ENCODE measurements around the gene BAMBI.

BAMBI gene

GRCh38 chr10:28685717-28686116 is 8.4 kb downstream of the BAMBI start:
- no peaks in the 10 kb centered on the region for H3K36me3 ChIP-seq (ENCODE audit: control insufficient read depth in 2 of 2, insufficient read depth in 2 of 2, low read length in 2 of 2)
- no peak overlapping the region for H3K4me3 ChIP-seq (ENCODE audit: low read length in 2 of 2)
- H3K9me3 ChIP-seq (ENCODE audit: control insufficient read depth in 2 of 2, low read length in 2 of 2) = no peaks in the 10 kb centered on the region
- no peak overlapping the region for H3K9ac ChIP-seq (ENCODE audit: low read length in 2 of 2)
- no peak overlapping the region for H3K27ac ChIP-seq (ENCODE audit: low read length)
- no peaks in the 10 kb centered on the region for H3K4me1 ChIP-seq (ENCODE audit: control insufficient read depth, insufficient read depth, low read length)
- H3K27me3 ChIP-seq (ENCODE audit: control insufficient read depth in 1 of 2, insufficient read depth in 2 of 2, low read length in 2 of 2) = peaks cover 0 to 2% of the 10 kb centered on the region in 2 donors

GRCh38 chr10:28686835-28687682 is 9.7 kb downstream of the BAMBI start:
- no peaks in the 10 kb centered on the region for H3K9me3 ChIP-seq (ENCODE audit: control insufficient read depth in 2 of 2, low read length in 2 of 2)
- no peaks in the 10 kb centered on the region for H3K4me1 ChIP-seq (ENCODE audit: control insufficient read depth, insufficient read depth, low read length)
- no peaks in the 10 kb centered on the region for H3K36me3 ChIP-seq (ENCODE audit: control insufficient read depth in 2 of 2, insufficient read depth in 2 of 2, low read length in 2 of 2)
- H3K27me3 ChIP-seq (ENCODE audit: control insufficient read depth in 1 of 2, insufficient read depth in 2 of 2, low read length in 2 of 2) = no peaks in the 10 kb centered on the region
- no peak overlapping the region for H3K4me3 ChIP-seq (ENCODE audit: low read length in 2 of 2)
- H3K9ac ChIP-seq (ENCODE audit: low read length in 2 of 2) = no peak overlapping the region
- no peak overlapping the region for H3K27ac ChIP-seq (ENCODE audit: low read length)

- no peak overlapping the region for H3K4me3 ChIP-seq (ENCODE audit: low read length in 2 of 2)
- no peaks in the 10 kb centered on the region for H3K27me3 ChIP-seq (ENCODE audit: control insufficient read depth in 1 of 2, insufficient read depth in 2 of 2, low read length in 2 of 2)
- H3K36me3 ChIP-seq (ENCODE audit: control insufficient read depth in 2 of 2, insufficient read depth in 2 of 2, low read length in 2 of 2) = no peaks in the 10 kb centered on the region
- no peaks in the 10 kb centered on the region for H3K4me1 ChIP-seq (ENCODE audit: control insufficient read depth, insufficient read depth, low read length)
- H3K9ac ChIP-seq (ENCODE audit: low read length in 2 of 2) = no peak overlapping the region
- no peak overlapping the region for H3K27ac ChIP-seq (ENCODE audit: low read length)
- no peaks in the 10 kb centered on the region for H3K9me3 ChIP-seq (ENCODE audit: control insufficient read depth in 2 of 2, low read length in 2 of 2)
Measured at GRCh38 chr10:28687683-28688001, 10.3 kb downstream of the BAMBI start.

- H3K36me3 ChIP-seq (ENCODE audit: control insufficient read depth in 2 of 2, insufficient read depth in 2 of 2, low read length in 2 of 2) = no peaks in the 10 kb centered on the region
- no peak overlapping the region for H3K9ac ChIP-seq (ENCODE audit: low read length in 2 of 2)
- no peaks in the 10 kb centered on the region for H3K27me3 ChIP-seq (ENCODE audit: control insufficient read depth in 1 of 2, insufficient read depth in 2 of 2, low read length in 2 of 2)
- no peak overlapping the region for H3K4me3 ChIP-seq (ENCODE audit: low read length in 2 of 2)
- H3K27ac ChIP-seq (ENCODE audit: low read length) = no peak overlapping the region
- no peaks in the 10 kb centered on the region for H3K4me1 ChIP-seq (ENCODE audit: control insufficient read depth, insufficient read depth, low read length)
- no peaks in the 10 kb centered on the region for H3K9me3 ChIP-seq (ENCODE audit: control insufficient read depth in 2 of 2, low read length in 2 of 2)
Measured at GRCh38 chr10:28690545-28690944, 13.2 kb downstream of the BAMBI start.

- Histone ChIP-seq H3K27me3 (ENCODE audit: control insufficient read depth in 1 of 2, insufficient read depth in 2 of 2, low read length in 2 of 2) (no peaks in the 10 kb centered on the region), H3K9ac (ENCODE audit: low read length in 2 of 2) (no peak overlapping the region), H3K4me1 (ENCODE audit: control insufficient read depth, insufficient read depth, low read length) (no peaks in the 10 kb centered on the region), H3K36me3 (ENCODE audit: control insufficient read depth in 2 of 2, insufficient read depth in 2 of 2, low read length in 2 of 2) (no peaks in the 10 kb centered on the region), H3K27ac (ENCODE audit: low read length) (no peak overlapping the region), H3K9me3 (ENCODE audit: control insufficient read depth in 2 of 2, low read length in 2 of 2) (no peaks in the 10 kb centered on the region), H3K4me3 (ENCODE audit: low read length in 2 of 2) (no peak overlapping the region)
Measured at GRCh38 chr10:28691187-28691694, 13.9 kb downstream of the BAMBI start.

GRCh38 chr10:28692050-28692449 is 14.7 kb downstream of the BAMBI start:
- no peak overlapping the region for H3K27ac ChIP-seq (ENCODE audit: low read length)
- H3K9me3 ChIP-seq (ENCODE audit: control insufficient read depth in 2 of 2, low read length in 2 of 2) = no peaks in the 10 kb centered on the region
- H3K4me1 ChIP-seq (ENCODE audit: control insufficient read depth, insufficient read depth, low read length) = no peaks in the 10 kb centered on the region
- no peaks in the 10 kb centered on the region for H3K27me3 ChIP-seq (ENCODE audit: control insufficient read depth in 1 of 2, insufficient read depth in 2 of 2, low read length in 2 of 2)
- H3K4me3 ChIP-seq (ENCODE audit: low read length in 2 of 2) = no peak overlapping the region
- H3K9ac ChIP-seq (ENCODE audit: low read length in 2 of 2) = no peak overlapping the region
- no peaks in the 10 kb centered on the region for H3K36me3 ChIP-seq (ENCODE audit: control insufficient read depth in 2 of 2, insufficient read depth in 2 of 2, low read length in 2 of 2)

GRCh38 chr10:28694530-28694929 is 17.2 kb downstream of the BAMBI start:
- Histone ChIP-seq H3K27me3 (ENCODE audit: control insufficient read depth in 1 of 2, insufficient read depth in 2 of 2, low read length in 2 of 2) (no peaks in the 10 kb centered on the region), H3K4me1 (ENCODE audit: control insufficient read depth, insufficient read depth, low read length) (no peaks in the 10 kb centered on the region), H3K9me3 (ENCODE audit: control insufficient read depth in 2 of 2, low read length in 2 of 2) (no peaks in the 10 kb centered on the region), H3K9ac (ENCODE audit: low read length in 2 of 2) (no peak overlapping the region), H3K36me3 (ENCODE audit: control insufficient read depth in 2 of 2, insufficient read depth in 2 of 2, low read length in 2 of 2) (no peaks in the 10 kb centered on the region), H3K4me3 (ENCODE audit: low read length in 2 of 2) (no peak overlapping the region), H3K27ac (ENCODE audit: low read length) (no peak overlapping the region)

GRCh38 chr10:28698075-28698474 is 20.8 kb downstream of the BAMBI start:
- Histone ChIP-seq H3K36me3 (ENCODE audit: control insufficient read depth in 2 of 2, insufficient read depth in 2 of 2, low read length in 2 of 2) (no peaks in the 10 kb centered on the region), H3K27ac (ENCODE audit: low read length) (no peak overlapping the region), H3K9ac (ENCODE audit: low read length in 2 of 2) (no peak overlapping the region), H3K4me3 (ENCODE audit: low read length in 2 of 2) (no peak overlapping the region), H3K9me3 (ENCODE audit: control insufficient read depth in 2 of 2, low read length in 2 of 2) (no peaks in the 10 kb centered on the region), H3K4me1 (ENCODE audit: control insufficient read depth, insufficient read depth, low read length) (no peaks in the 10 kb centered on the region), H3K27me3 (ENCODE audit: control insufficient read depth in 1 of 2, insufficient read depth in 2 of 2, low read length in 2 of 2) (no peaks in the 10 kb centered on the region)

- no peaks in the 10 kb centered on the region for H3K9me3 ChIP-seq (ENCODE audit: control insufficient read depth in 2 of 2, low read length in 2 of 2)
- H3K4me1 ChIP-seq (ENCODE audit: control insufficient read depth, insufficient read depth, low read length) = no peaks in the 10 kb centered on the region
- no peaks in the 10 kb centered on the region for H3K36me3 ChIP-seq (ENCODE audit: control insufficient read depth in 2 of 2, insufficient read depth in 2 of 2, low read length in 2 of 2)
- H3K27ac ChIP-seq (ENCODE audit: low read length) = no peak overlapping the region
- H3K4me3 ChIP-seq (ENCODE audit: low read length in 2 of 2) = no peak overlapping the region
- H3K9ac ChIP-seq (ENCODE audit: low read length in 2 of 2) = no peak overlapping the region
- no peaks in the 10 kb centered on the region for H3K27me3 ChIP-seq (ENCODE audit: control insufficient read depth in 1 of 2, insufficient read depth in 2 of 2, low read length in 2 of 2)
Measured at GRCh38 chr10:28704464-28705161, 27.3 kb downstream of the BAMBI start.

GRCh38 chr10:28705472-28705871 is 28.2 kb downstream of the BAMBI start:
- Histone ChIP-seq H3K4me1 (ENCODE audit: control insufficient read depth, insufficient read depth, low read length) (no peaks in the 10 kb centered on the region), H3K9me3 (ENCODE audit: control insufficient read depth in 2 of 2, low read length in 2 of 2) (no peaks in the 10 kb centered on the region), H3K4me3 (ENCODE audit: low read length in 2 of 2) (no peak overlapping the region), H3K36me3 (ENCODE audit: control insufficient read depth in 2 of 2, insufficient read depth in 2 of 2, low read length in 2 of 2) (no peaks in the 10 kb centered on the region), H3K9ac (ENCODE audit: low read length in 2 of 2) (no peak overlapping the region), H3K27ac (ENCODE audit: low read length) (no peak overlapping the region), H3K27me3 (ENCODE audit: control insufficient read depth in 1 of 2, insufficient read depth in 2 of 2, low read length in 2 of 2) (no peaks in the 10 kb centered on the region)

All from stomach smooth muscle (tissue), 2 donors.